GM23248 (cell line): ENCODE results near the gene ZBTB18. TPM values are rescaled to one million over a fixed set of nuclear protein-coding genes. Genes with fewer than 3 reads are reported as not detected.

Experiments used
- DNase-seq: peaks from one replicate; pipeline ENCODE4 v3.0.0-alpha.2; 2015
- H2AFZ ChIP-seq: fragments of 200-600 bp; sonication (generic); 2 replicates; pipeline ENCODE4 v1.6.1; 2016; ENCODE audit warnings: antibody characterized with exemption
- H3F3A ChIP-seq: fragments of 200-600 bp; sonication (generic); 2 replicates; pipeline ENCODE4 v1.6.1; 2016; ENCODE audit warnings: mild to moderate bottlenecking, antibody characterized with exemption, mixed run types; ENCODE audit not compliant: insufficient read depth
- H3K27ac ChIP-seq: fragments of 200-600 bp; sonication (generic); 2 replicates; pipeline ENCODE4 v1.5.1; 2016; ENCODE audit warnings: mild to moderate bottlenecking
- H3K27me3 ChIP-seq: fragments of 200-600 bp; sonication (generic); replicated peaks from 2 replicates; pipeline ENCODE4 v1.6.1; 2016; ENCODE audit warnings: mild to moderate bottlenecking; ENCODE audit not compliant: insufficient read depth
- H3K36me3 ChIP-seq: fragments of 200-600 bp; sonication (generic); 2 replicates; pipeline ENCODE4 v1.6.1; 2016; ENCODE audit warnings: low read depth, mild to moderate bottlenecking
- H3K4me1 ChIP-seq: fragments of 200-600 bp; sonication (generic); 2 replicates; pipeline ENCODE4 v1.6.1; 2016; ENCODE audit warnings: mild to moderate bottlenecking; ENCODE audit not compliant: insufficient read depth
- H3K4me2 ChIP-seq: fragments of 200-600 bp; sonication (generic); one replicate; pipeline ENCODE4 v1.6.1; 2016; ENCODE audit warnings: mild to moderate bottlenecking; ENCODE audit not compliant: unreplicated experiment
- H3K4me3 ChIP-seq: fragments of 200-600 bp; sonication (generic); 2 replicates; pipeline ENCODE4 v1.5.1; 2016; ENCODE audit warnings: mild to moderate bottlenecking
- H3K79me2 ChIP-seq: fragments of 200-600 bp; sonication (generic); 2 replicates; pipeline ENCODE4 v1.6.1; 2016; ENCODE audit warnings: mild to moderate bottlenecking; ENCODE audit not compliant: insufficient read depth
- H3K9ac ChIP-seq: fragments of 200-600 bp; sonication (generic); 2 replicates; pipeline ENCODE4 v1.6.1; 2016; ENCODE audit warnings: mild to moderate bottlenecking
- H3K9me2 ChIP-seq: fragments of 200-600 bp; sonication (generic); 2 replicates; pipeline ENCODE4 v1.6.1; 2016; ENCODE audit warnings: mixed run types, mild to moderate bottlenecking, moderate library complexity; ENCODE audit not compliant: insufficient read depth
- H3K9me3 ChIP-seq: fragments of 200-600 bp; sonication (generic); one replicate; pipeline ENCODE4 v1.6.1; 2017; ENCODE audit warnings: low read depth
- H4K20me1 ChIP-seq: fragments of 200-600 bp; sonication (generic); 2 replicates; pipeline ENCODE4 v1.6.0; 2016; ENCODE audit not compliant: insufficient read depth
- EZH2 ChIP-seq: fragments of 200-600 bp; sonication (generic); IDR thresholded peaks from 2 replicates; pipeline ENCODE4 v1.6.1; 2018; ENCODE audit warnings: antibody characterized with exemption, mild to moderate bottlenecking; ENCODE audit not compliant: insufficient read depth, poor library complexity, severe bottlenecking
- EZH2phosphoT487 ChIP-seq: fragments of 200-600 bp; sonication (generic); IDR thresholded peaks from 2 replicates; pipeline ENCODE4 v1.6.1; 2018; ENCODE audit warnings: antibody characterized with exemption, moderate library complexity, mild to moderate bottlenecking, low read depth; ENCODE audit not compliant: insufficient read depth
- WGBS, 2 experiments: methylation state at CpG; one replicate each; pipeline ENCODE4 v1.1.6; 2015 to 2017; ENCODE audit warnings: low lambda C conversion rate in 2 of 2, low coverage in 1 of 2; ENCODE audit errors: missing lambda C conversion rate in 2 of 2; 5-methylcytosine and 5-hydroxymethylcytosine counted together
- in situ Hi-C: fragments of 300-500 bp; cut with MboI; formaldehyde crosslinking; loops from 2 replicates; pipeline ENCODE4 v1.15.0; 2020
- polyA plus RNA-seq: library from polyadenylated mRNA; unstranded; fragments of >200 nt; fragmentation: Nextera tagmentation; extraction: Ambion mirVana; gene quantifications from 2 replicates; pipeline ENCODE4 v1.2.1, GENCODE V29; 2016
- total RNA-seq: library from RNA; depleted of rRNA; stranded (reverse); fragments of >200 nt; shearing (Covaris generic); gene quantifications from 2 replicates; pipeline ENCODE4 v1.2.3, GENCODE V29; 2014; rRNA removed

ZBTB18 gene
- 9.2 and 10.0 TPM in 2 replicates for total RNA-seq
- polyA plus RNA-seq = 0.25 and 0.47 TPM in 2 replicates

GRCh38 chr1:244050835-244051444, at the start of gene ZBTB18:
TSS of gene ZBTB18 (plus strand) at chr1:244051283. CDS start at chr1:244051432, 149 bp downstream.
- peak within 1 kb of the TSS; percentile 55 for H2AFZ ChIP-seq
- peaks cover 14% of the 10 kb centered on the region; the same call in 1 of the 2 replicates for H3F3A ChIP-seq
- peaks cover 4% of the 10 kb centered on the region; the same call in 1 of the 2 replicates for H4K20me1 ChIP-seq
- H3K27me3 ChIP-seq = no peaks in the 10 kb centered on the region
- H3K4me1 ChIP-seq = peaks cover 21% of the 10 kb centered on the region
- H3K36me3 ChIP-seq = 0 out of 2 replicates have a peak, but pooled peaks cover 3% of the 10 kb centered on the region
- DNase-seq = peak; percentile 57
- WGBS, 2 experiments = 19 to 29% methylated on average over 4 of the region's 4 CpGs
- H3K9me2 ChIP-seq = no peaks in the 10 kb centered on the region
- peak within 1 kb of the TSS; percentile 81 for H3K4me3 ChIP-seq
- H3K27ac ChIP-seq = no peak within 1 kb of the TSS
- in situ Hi-C loops = no loop called here
- peaks cover 50% of the 10 kb centered on the region for H3K79me2 ChIP-seq
- TF ChIP-seq EZH2phosphoT487 (no peak), EZH2 (no peak)
- no peaks in the 10 kb centered on the region for H3K9me3 ChIP-seq
- peak within 1 kb of the TSS; percentile 72; the same call in 1 of the 2 replicates for H3K9ac ChIP-seq
- peak within 1 kb of the TSS; percentile 100 for H3K4me2 ChIP-seq

GRCh38 chr1:244002721-244003120, 48.4 kb upstream of the ZBTB18 start:
- no peaks in the 10 kb centered on the region for H4K20me1 ChIP-seq
- WGBS, 2 experiments = 69 to 77% methylated on average over 3 of the region's 3 CpGs

GRCh38 chr1:244005455-244005854, 45.6 kb upstream of the ZBTB18 start:
- TF ChIP-seq EZH2phosphoT487 (no peak), EZH2 (no peak)
- no peak overlapping the region for H2AFZ ChIP-seq
- no peak overlapping the region for H3K4me2 ChIP-seq
- no peaks in the 10 kb centered on the region for H3K79me2 ChIP-seq
- H3K36me3 ChIP-seq = no peaks in the 10 kb centered on the region
- no peak overlapping the region for H3K27ac ChIP-seq
- H3K4me3 ChIP-seq = no peak overlapping the region
- H3K27me3 ChIP-seq = peaks cover 48% of the 10 kb centered on the region
- no peaks in the 10 kb centered on the region for H3K9me2 ChIP-seq
- H4K20me1 ChIP-seq = no peaks in the 10 kb centered on the region
- no peak overlapping the region for H3K9ac ChIP-seq
- H3F3A ChIP-seq = no peaks in the 10 kb centered on the region
- WGBS, 2 experiments = 37 to 52% methylated on average over 3 of the region's 3 CpGs
- no peak for DNase-seq
- in situ Hi-C loops = no loop called here
- no peaks in the 10 kb centered on the region for H3K9me3 ChIP-seq
- no peaks in the 10 kb centered on the region for H3K4me1 ChIP-seq

More at GRCh38 chr1:244002721-244003120, 48.4 kb upstream of the ZBTB18 start:
- DNase-seq = no peak
- Histone ChIP-seq H3F3A (no peaks in the 10 kb centered on the region), H3K4me2 (no peak overlapping the region), H3K36me3 (no peaks in the 10 kb centered on the region), H3K9ac (no peak overlapping the region), H3K9me2 (no peaks in the 10 kb centered on the region), H3K4me1 (no peaks in the 10 kb centered on the region), H3K9me3 (no peaks in the 10 kb centered on the region), H3K79me2 (no peaks in the 10 kb centered on the region), H3K4me3 (no peak overlapping the region), H3K27ac (no peak overlapping the region), H3K27me3 (peaks cover 41% of the 10 kb centered on the region), H2AFZ (no peak overlapping the region)
- no peak for TF ChIP-seq EZH2
- TF ChIP-seq EZH2phosphoT487 = no peak
- in situ Hi-C loops = no loop called here

- no peak for TF ChIP-seq EZH2
- TF ChIP-seq EZH2phosphoT487 = no peak
- no peak overlapping the region for H2AFZ ChIP-seq
- no peaks in the 10 kb centered on the region for H3K9me2 ChIP-seq
- in situ Hi-C loops = no loop called here
- H3K4me2 ChIP-seq = no peak overlapping the region
- no peak overlapping the region for H3K9ac ChIP-seq
- H3K27ac ChIP-seq = no peak overlapping the region
- DNase-seq = no peak
- H3K79me2 ChIP-seq = no peaks in the 10 kb centered on the region
- H3K9me3 ChIP-seq = no peaks in the 10 kb centered on the region
- H3K27me3 ChIP-seq = peaks cover 52% of the 10 kb centered on the region
- WGBS, 2 experiments = 55 to 57% methylated on average over 3 of the region's 3 CpGs
- no peaks in the 10 kb centered on the region for H3F3A ChIP-seq
- no peaks in the 10 kb centered on the region for H4K20me1 ChIP-seq
- H3K4me3 ChIP-seq = no peak overlapping the region
- no peaks in the 10 kb centered on the region for H3K36me3 ChIP-seq
- H3K4me1 ChIP-seq = no peaks in the 10 kb centered on the region
Measured at GRCh38 chr1:244006381-244006901, 44.6 kb upstream of the ZBTB18 start.
